ENCODE measurements around the gene BCAP31.

The BCAP31 gene

GRCh38 chrX:153765138-153766079 lies 41.2 kb upstream of the BCAP31 start:
- TF ChIP-seq OSR1 (CRISPR knock-in tag; IDR thresholded peaks at IDR 0.05): no peak
- no peak for TF ChIP-seq ZC3H10 (CRISPR knock-in tag; IDR thresholded peaks at IDR 0.05)
- TF ChIP-seq, protein P1, sequence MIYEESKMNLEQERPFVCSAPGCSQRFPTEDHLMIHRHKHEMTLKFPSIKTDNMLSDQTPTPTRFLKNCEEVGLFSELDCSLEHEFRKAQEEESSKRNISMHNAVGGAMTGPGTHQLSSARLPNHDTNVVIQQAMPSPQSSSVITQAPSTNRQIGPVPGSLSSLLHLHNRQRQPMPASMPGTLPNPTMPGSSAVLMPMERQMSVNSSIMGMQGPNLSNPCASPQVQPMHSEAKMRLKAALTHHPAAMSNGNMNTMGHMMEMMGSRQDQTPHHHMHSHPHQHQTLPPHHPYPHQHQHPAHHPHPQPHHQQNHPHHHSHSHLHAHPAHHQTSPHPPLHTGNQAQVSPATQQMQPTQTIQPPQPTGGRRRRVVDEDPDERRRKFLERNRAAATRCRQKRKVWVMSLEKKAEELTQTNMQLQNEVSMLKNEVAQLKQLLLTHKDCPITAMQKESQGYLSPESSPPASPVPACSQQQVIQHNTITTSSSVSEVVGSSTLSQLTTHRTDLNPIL (CRISPR knock-in tag; IDR thresholded peaks at IDR 0.05; ENCODE audit: low read depth): no peak
- no peak for TF ChIP-seq RARB (CRISPR knock-in tag; IDR thresholded peaks at IDR 0.05)
- TF ChIP-seq ARNTL (CRISPR knock-in tag; IDR thresholded peaks at IDR 0.05; ENCODE audit: borderline replicate concordance, low read depth): no peak
- no peak for TF ChIP-seq ZNF565 (CRISPR knock-in tag; conservative IDR thresholded peaks at IDR 0.05; ENCODE audit: low read depth)
- TF ChIP-seq, protein P2, sequence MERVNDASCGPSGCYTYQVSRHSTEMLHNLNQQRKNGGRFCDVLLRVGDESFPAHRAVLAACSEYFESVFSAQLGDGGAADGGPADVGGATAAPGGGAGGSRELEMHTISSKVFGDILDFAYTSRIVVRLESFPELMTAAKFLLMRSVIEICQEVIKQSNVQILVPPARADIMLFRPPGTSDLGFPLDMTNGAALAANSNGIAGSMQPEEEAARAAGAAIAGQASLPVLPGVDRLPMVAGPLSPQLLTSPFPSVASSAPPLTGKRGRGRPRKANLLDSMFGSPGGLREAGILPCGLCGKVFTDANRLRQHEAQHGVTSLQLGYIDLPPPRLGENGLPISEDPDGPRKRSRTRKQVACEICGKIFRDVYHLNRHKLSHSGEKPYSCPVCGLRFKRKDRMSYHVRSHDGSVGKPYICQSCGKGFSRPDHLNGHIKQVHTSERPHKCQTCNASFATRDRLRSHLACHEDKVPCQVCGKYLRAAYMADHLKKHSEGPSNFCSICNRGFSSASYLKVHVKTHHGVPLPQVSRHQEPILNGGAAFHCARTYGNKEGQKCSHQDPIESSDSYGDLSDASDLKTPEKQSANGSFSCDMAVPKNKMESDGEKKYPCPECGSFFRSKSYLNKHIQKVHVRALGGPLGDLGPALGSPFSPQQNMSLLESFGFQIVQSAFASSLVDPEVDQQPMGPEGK (CRISPR knock-in tag; IDR thresholded peaks at IDR 0.05; ENCODE audit: borderline replicate concordance): no peak
- peak; percentile 47 for ATAC-seq

DNA sequence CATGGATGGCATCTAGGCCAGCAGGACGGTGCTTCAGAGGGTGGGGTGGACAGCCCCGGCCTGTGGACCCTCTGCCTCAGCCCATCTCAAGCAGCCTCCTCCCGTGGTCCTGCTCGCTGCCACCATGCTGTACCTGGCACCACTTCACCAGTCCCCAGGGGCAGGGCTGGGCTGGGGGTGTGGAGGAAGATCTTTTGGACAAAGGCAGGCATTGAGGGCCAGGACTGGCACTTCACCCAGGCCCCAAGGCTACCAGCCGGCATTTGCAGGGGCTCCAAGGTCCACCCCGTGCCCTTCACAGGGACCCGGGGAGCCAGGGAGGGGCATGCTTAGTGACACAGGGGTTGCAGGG lies 40.6 kb upstream of the BCAP31 start:
- no peak for TF ChIP-seq PPARA (CRISPR knock-in tag; IDR thresholded peaks at IDR 0.05; ENCODE audit: borderline replicate concordance)
- TF ChIP-seq ZC3H10 (CRISPR knock-in tag; IDR thresholded peaks at IDR 0.05): no peak
- no peak for TF ChIP-seq SNAI2 (CRISPR knock-in tag; IDR thresholded peaks at IDR 0.05)
- TF ChIP-seq, protein P2 (CRISPR knock-in tag; IDR thresholded peaks at IDR 0.05; ENCODE audit: borderline replicate concordance): no peak
- TF ChIP-seq GLIS3 (CRISPR knock-in tag; IDR thresholded peaks at IDR 0.05): no peak
- no peak for TF ChIP-seq ZNF70 (CRISPR knock-in tag; IDR thresholded peaks at IDR 0.05)
- ATAC-seq: no peak

- ATAC-seq: peak; percentile 82
- TF ChIP-seq, protein P3, sequence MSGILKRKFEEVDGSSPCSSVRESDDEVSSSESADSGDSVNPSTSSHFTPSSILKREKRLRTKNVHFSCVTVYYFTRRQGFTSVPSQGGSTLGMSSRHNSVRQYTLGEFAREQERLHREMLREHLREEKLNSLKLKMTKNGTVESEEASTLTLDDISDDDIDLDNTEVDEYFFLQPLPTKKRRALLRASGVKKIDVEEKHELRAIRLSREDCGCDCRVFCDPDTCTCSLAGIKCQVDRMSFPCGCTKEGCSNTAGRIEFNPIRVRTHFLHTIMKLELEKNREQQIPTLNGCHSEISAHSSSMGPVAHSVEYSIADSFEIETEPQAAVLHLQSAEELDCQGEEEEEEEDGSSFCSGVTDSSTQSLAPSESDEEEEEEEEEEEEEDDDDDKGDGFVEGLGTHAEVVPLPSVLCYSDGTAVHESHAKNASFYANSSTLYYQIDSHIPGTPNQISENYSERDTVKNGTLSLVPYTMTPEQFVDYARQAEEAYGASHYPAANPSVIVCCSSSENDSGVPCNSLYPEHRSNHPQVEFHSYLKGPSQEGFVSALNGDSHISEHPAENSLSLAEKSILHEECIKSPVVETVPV (CRISPR knock-in tag; IDR thresholded peaks at IDR 0.05): no peak
- TF ChIP-seq ZFP30 (CRISPR knock-in tag; IDR thresholded peaks at IDR 0.05): no peak
- TF ChIP-seq, protein P4, sequence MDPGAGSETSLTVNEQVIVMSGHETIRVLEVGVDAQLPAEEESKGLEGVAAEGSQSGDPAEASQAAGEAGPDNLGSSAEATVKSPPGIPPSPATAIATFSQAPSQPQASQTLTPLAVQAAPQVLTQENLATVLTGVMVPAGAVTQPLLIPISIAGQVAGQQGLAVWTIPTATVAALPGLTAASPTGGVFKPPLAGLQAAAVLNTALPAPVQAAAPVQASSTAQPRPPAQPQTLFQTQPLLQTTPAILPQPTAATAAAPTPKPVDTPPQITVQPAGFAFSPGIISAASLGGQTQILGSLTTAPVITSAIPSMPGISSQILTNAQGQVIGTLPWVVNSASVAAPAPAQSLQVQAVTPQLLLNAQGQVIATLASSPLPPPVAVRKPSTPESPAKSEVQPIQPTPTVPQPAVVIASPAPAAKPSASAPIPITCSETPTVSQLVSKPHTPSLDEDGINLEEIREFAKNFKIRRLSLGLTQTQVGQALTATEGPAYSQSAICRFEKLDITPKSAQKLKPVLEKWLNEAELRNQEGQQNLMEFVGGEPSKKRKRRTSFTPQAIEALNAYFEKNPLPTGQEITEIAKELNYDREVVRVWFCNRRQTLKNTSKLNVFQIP (CRISPR knock-in tag; IDR thresholded peaks at IDR 0.05; ENCODE audit: borderline replicate concordance, low read depth): no peak
- TF ChIP-seq OSR1 (CRISPR knock-in tag; IDR thresholded peaks at IDR 0.05): no peak
- no peak for TF ChIP-seq ZNF8 (CRISPR knock-in tag; IDR thresholded peaks at IDR 0.05)
- no peak for TF ChIP-seq GLIS3 (CRISPR knock-in tag; IDR thresholded peaks at IDR 0.05)
- no peak for TF ChIP-seq ARNTL (CRISPR knock-in tag; IDR thresholded peaks at IDR 0.05; ENCODE audit: borderline replicate concordance, low read depth)
- TF ChIP-seq BACH2 (CRISPR knock-in tag; IDR thresholded peaks at IDR 0.05; ENCODE audit: borderline replicate concordance): no peak
- TF ChIP-seq, protein P1 (CRISPR knock-in tag; IDR thresholded peaks at IDR 0.05; ENCODE audit: low read depth): no peak
- TF ChIP-seq, protein P5, sequence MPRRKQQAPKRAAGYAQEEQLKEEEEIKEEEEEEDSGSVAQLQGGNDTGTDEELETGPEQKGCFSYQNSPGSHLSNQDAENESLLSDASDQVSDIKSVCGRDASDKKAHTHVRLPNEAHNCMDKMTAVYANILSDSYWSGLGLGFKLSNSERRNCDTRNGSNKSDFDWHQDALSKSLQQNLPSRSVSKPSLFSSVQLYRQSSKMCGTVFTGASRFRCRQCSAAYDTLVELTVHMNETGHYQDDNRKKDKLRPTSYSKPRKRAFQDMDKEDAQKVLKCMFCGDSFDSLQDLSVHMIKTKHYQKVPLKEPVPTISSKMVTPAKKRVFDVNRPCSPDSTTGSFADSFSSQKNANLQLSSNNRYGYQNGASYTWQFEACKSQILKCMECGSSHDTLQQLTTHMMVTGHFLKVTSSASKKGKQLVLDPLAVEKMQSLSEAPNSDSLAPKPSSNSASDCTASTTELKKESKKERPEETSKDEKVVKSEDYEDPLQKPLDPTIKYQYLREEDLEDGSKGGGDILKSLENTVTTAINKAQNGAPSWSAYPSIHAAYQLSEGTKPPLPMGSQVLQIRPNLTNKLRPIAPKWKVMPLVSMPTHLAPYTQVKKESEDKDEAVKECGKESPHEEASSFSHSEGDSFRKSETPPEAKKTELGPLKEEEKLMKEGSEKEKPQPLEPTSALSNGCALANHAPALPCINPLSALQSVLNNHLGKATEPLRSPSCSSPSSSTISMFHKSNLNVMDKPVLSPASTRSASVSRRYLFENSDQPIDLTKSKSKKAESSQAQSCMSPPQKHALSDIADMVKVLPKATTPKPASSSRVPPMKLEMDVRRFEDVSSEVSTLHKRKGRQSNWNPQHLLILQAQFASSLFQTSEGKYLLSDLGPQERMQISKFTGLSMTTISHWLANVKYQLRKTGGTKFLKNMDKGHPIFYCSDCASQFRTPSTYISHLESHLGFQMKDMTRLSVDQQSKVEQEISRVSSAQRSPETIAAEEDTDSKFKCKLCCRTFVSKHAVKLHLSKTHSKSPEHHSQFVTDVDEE (CRISPR knock-in tag; IDR thresholded peaks at IDR 0.05): no peak
- TF ChIP-seq CSDC2 (CRISPR knock-in tag; IDR thresholded peaks at IDR 0.05): no peak
- no peak for TF ChIP-seq SNAI2 (CRISPR knock-in tag; IDR thresholded peaks at IDR 0.05)
- TF ChIP-seq ZC3H10 (CRISPR knock-in tag; IDR thresholded peaks at IDR 0.05): no peak
- no peak for TF ChIP-seq RARB (CRISPR knock-in tag; IDR thresholded peaks at IDR 0.05)
- TF ChIP-seq ISL1 (CRISPR knock-in tag; IDR thresholded peaks at IDR 0.05): no peak
These were observed 40.0 kb upstream of the BCAP31 start, which contains the start of gene PLXNB3 for GRCh38 chrX:153763989-153764755. Gene PLXNB3 (plus strand): TSS chrX:153764249. CDS start chrX:153765536, 1,287 bp downstream.
